ENCODE measurements around the gene FJX1.
"Not testable (repeated sequence)": the region's sequence is repeated elsewhere in the genome, so short reads cannot be mapped to it uniquely, and the experiment has no call there.

DNA sequence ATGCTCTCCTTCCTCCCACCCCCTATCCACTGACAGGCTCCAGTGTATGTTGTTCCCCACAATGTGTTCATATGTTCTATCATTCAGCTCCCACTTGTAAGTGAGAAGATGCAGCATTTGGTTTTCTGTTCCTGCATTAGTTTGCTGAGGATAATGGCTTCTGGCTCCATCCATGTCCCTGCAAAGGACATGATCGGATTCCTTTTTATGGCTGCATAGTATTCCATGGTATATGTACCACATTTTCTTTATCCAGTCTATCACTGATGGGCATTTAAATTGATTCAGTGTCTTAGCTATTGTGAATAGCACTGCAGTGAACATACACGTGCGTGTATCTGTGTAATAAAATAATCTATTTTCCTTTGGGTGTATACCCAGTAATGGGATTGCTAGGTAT lies 50.1 kb downstream of the FJX1 start:
- TF ChIP-seq, protein P1, sequence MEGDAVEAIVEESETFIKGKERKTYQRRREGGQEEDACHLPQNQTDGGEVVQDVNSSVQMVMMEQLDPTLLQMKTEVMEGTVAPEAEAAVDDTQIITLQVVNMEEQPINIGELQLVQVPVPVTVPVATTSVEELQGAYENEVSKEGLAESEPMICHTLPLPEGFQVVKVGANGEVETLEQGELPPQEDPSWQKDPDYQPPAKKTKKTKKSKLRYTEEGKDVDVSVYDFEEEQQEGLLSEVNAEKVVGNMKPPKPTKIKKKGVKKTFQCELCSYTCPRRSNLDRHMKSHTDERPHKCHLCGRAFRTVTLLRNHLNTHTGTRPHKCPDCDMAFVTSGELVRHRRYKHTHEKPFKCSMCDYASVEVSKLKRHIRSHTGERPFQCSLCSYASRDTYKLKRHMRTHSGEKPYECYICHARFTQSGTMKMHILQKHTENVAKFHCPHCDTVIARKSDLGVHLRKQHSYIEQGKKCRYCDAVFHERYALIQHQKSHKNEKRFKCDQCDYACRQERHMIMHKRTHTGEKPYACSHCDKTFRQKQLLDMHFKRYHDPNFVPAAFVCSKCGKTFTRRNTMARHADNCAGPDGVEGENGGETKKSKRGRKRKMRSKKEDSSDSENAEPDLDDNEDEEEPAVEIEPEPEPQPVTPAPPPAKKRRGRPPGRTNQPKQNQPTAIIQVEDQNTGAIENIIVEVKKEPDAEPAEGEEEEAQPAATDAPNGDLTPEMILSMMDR (IDR thresholded peaks at IDR 0.05) = not testable (repeated sequence)
- TF ChIP-seq EP300, POLR2A (IDR thresholded peaks at IDR 0.05): not testable (repeated sequence)

Measured in ovary (tissue), 3 donors.